Upper lobe of left lung (tissue), 4 donors: ENCODE measurements around the gene S100A9.

ENCODE experiments used
- EP300 ChIP-seq, 4 donors: sonication (generic); formaldehyde crosslinking; IDR thresholded peaks; one replicate each; pipeline ENCODE4 v1.5.1; 2017; ENCODE audit warnings: antibody characterized with exemption in 4 of 4, control low read depth in 2 of 4
- POLR2A ChIP-seq, 4 donors: fragments of 450-650 bp; IDR thresholded peaks; one replicate each; pipeline ENCODE4 v1.5.1; 2016 to 2017; ENCODE audit warnings: antibody characterized with exemption in 4 of 4, mild to moderate bottlenecking in 2 of 4
- POLR2AphosphoS5 ChIP-seq, 2 donors: sonication (generic); formaldehyde crosslinking; IDR thresholded peaks; one replicate each; pipeline ENCODE4 v1.5.1; 2017; ENCODE audit warnings: antibody characterized with exemption in 2 of 2
- TF ChIP-seq, protein P1 (sequence below), 6 experiments: fragments of 450-650 bp in 4 of 6; fragments of 200-600 bp in 2 of 6; sonication (generic) in 2 of 6; IDR thresholded peaks; one replicate each; pipeline ENCODE4 v1.5.1; 2016 to 2019; ENCODE audit warnings: antibody characterized with exemption in 6 of 6

DNA sequence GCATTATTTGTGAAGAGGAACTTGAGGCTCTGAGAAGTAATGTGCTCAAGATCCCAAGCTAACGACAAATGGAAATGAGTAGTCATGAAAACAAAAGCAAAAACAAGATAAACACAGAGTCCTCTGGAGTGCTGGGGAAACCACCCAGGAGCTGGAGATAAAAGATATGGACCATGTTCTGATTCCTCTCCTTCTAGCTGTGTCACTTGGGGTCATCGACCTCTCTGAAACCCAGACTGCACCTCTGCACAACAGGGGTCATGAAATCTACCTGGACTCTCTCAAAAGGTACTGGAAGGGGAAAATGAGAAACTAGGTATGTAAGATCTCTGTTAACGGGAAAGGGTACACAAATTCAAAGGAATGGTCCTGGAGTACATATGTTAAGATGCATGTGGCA is 15.5 kb upstream of the S100A9 start:
- TF ChIP-seq POLR2A (IDR thresholded peaks at IDR 0.05) (no peak), POLR2AphosphoS5 (IDR thresholded peaks at IDR 0.05) (no peak), EP300 (IDR thresholded peaks at IDR 0.05) (no peak)
- TF ChIP-seq, protein P1, sequence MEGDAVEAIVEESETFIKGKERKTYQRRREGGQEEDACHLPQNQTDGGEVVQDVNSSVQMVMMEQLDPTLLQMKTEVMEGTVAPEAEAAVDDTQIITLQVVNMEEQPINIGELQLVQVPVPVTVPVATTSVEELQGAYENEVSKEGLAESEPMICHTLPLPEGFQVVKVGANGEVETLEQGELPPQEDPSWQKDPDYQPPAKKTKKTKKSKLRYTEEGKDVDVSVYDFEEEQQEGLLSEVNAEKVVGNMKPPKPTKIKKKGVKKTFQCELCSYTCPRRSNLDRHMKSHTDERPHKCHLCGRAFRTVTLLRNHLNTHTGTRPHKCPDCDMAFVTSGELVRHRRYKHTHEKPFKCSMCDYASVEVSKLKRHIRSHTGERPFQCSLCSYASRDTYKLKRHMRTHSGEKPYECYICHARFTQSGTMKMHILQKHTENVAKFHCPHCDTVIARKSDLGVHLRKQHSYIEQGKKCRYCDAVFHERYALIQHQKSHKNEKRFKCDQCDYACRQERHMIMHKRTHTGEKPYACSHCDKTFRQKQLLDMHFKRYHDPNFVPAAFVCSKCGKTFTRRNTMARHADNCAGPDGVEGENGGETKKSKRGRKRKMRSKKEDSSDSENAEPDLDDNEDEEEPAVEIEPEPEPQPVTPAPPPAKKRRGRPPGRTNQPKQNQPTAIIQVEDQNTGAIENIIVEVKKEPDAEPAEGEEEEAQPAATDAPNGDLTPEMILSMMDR (IDR thresholded peaks at IDR 0.05): no peak
